ENCODE measurements around the gene TPSAB1.
"Not testable (repeated sequence)": the region's sequence is repeated elsewhere in the genome, so short reads cannot be mapped to it uniquely, and the experiment has no call there.

DNA sequence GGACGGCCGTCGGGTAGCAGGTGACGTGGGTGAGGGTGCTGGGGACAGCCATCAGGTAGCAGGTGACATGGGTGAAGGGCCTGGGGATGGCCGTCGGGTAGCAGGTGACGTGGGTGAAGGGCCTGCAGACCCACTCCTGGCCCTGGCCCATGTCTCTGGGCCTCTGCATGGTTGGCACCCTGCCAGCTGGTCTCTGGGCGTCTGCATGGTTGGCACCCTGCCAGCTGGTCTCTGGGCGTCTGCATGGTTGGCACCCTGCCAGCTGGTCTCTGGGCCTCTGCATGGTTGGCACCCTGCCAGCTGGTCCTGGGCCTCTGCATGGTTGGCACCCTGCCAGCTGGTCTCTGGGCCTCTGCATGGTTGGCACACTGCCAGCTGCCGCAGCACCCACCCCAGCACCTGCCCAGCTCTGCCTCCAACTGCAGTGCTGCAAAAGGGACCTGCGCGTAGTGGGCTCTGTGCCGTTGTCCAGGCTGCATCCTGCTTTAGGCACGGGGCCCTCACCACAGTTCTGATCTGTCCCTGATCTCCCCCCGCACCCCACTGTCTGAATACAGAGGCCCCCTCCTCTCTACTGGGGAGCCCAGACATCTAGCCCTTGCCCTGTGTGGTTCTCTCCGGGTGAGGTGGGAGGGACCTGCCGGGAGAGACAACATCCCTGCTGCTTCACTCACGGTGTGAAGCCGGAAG lies 31.4 kb downstream of the TPSAB1 start:
- TF ChIP-seq, protein P1, sequence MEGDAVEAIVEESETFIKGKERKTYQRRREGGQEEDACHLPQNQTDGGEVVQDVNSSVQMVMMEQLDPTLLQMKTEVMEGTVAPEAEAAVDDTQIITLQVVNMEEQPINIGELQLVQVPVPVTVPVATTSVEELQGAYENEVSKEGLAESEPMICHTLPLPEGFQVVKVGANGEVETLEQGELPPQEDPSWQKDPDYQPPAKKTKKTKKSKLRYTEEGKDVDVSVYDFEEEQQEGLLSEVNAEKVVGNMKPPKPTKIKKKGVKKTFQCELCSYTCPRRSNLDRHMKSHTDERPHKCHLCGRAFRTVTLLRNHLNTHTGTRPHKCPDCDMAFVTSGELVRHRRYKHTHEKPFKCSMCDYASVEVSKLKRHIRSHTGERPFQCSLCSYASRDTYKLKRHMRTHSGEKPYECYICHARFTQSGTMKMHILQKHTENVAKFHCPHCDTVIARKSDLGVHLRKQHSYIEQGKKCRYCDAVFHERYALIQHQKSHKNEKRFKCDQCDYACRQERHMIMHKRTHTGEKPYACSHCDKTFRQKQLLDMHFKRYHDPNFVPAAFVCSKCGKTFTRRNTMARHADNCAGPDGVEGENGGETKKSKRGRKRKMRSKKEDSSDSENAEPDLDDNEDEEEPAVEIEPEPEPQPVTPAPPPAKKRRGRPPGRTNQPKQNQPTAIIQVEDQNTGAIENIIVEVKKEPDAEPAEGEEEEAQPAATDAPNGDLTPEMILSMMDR (conservative IDR thresholded peaks at IDR 0.05 in 1 of 2, IDR thresholded peaks at IDR 0.05 in 1 of 2; ENCODE audit: extremely low read depth in 1 of 2, insufficient read depth in 1 of 2, low read depth in 1 of 2, low read length in 2 of 2) = not testable (repeated sequence)
- not testable (repeated sequence) for TF ChIP-seq EZH2 (IDR thresholded peaks at IDR 0.05; ENCODE audit: borderline replicate concordance, low read length)

Data from mammary epithelial cell (primary cell).